ENCODE data around the gene BAZ1B.

GRCh38 chr7:73536479-73536878, 14.4 kb upstream of the BAZ1B start:
- TF ChIP-seq CTCF (conservative IDR thresholded peaks at IDR 0.05; ENCODE audit: low read depth, low read length) (no peak), BHLHE40 (IDR thresholded peaks at IDR 0.05; ENCODE audit: low read depth, low read length) (no peak), CEBPB (IDR thresholded peaks at IDR 0.05; ENCODE audit: low read depth, low read length) (no peak), MAFK (IDR thresholded peaks at IDR 0.05; ENCODE audit: low read depth, low read length) (no peak), RAD21 (IDR thresholded peaks at IDR 0.05; ENCODE audit: low read length) (no peak), POLR2A (IDR thresholded peaks at IDR 0.05; ENCODE audit: low read depth, low read length) (no peak), RCOR1 (IDR thresholded peaks at IDR 0.05; ENCODE audit: insufficient replicate concordance, low read length) (no peak), SMC3 (IDR thresholded peaks at IDR 0.05; ENCODE audit: low read depth, low read length) (no peak), RFX5 (IDR thresholded peaks at IDR 0.05; ENCODE audit: low read depth, low read length) (no peak), FOS (IDR thresholded peaks at IDR 0.05; ENCODE audit: low read depth, low read length) (no peak), MAZ (IDR thresholded peaks at IDR 0.05; ENCODE audit: borderline replicate concordance, low read depth, low read length) (no peak), CHD1 (IDR thresholded peaks at IDR 0.05; ENCODE audit: low read depth, low read length) (no peak)
- TF ChIP-seq, protein P1, sequence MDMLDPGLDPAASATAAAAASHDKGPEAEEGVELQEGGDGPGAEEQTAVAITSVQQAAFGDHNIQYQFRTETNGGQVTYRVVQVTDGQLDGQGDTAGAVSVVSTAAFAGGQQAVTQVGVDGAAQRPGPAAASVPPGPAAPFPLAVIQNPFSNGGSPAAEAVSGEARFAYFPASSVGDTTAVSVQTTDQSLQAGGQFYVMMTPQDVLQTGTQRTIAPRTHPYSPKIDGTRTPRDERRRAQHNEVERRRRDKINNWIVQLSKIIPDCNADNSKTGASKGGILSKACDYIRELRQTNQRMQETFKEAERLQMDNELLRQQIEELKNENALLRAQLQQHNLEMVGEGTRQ (IDR thresholded peaks at IDR 0.05; ENCODE audit: low read depth, low read length), result no peak
